Aortic smooth muscle cell (primary cell): ENCODE measurements around the gene PIF1. TPM values are rescaled to one million over a fixed set of nuclear protein-coding genes. Genes with fewer than 3 reads are reported as not detected.

Experiments used
- total RNA-seq: library from RNA; depleted of rRNA; stranded (reverse); fragments of >200 nt; gene quantifications from 2 replicates; pipeline ENCODE4 v1.2.3, GENCODE V29; 2014

Gene PIF1
- 7.5 and 8.1 TPM in 2 replicates for total RNA-seq

GRCh38 chr15:64825431-64826294, at the start of gene PIF1:
Gene PIF1 (minus strand): TSS chr15:64825647. CDS start chr15:64824335, 1,312 bp downstream.

GRCh38 chr15:64841344-64842095, 16.1 kb upstream of the PIF1 start, which contains the start of gene PLEKHO2:
Gene PLEKHO2 (plus strand): TSS chr15:64841915. CDS start chr15:64842017, 102 bp downstream.

GRCh38 chr15:64775551-64776401, 49.7 kb downstream of the PIF1 start, which contains the start of gene RBPMS2:
Gene RBPMS2 (minus strand): TSS chr15:64775589. CDS start chr15:64775319, 270 bp downstream.

Other genes starting within 250 kb of the PIF1 start
- gene RBPMS2, start 50.1 kb downstream of the PIF1 start, total RNA-seq, result under 0.01 TPM in 1 of 2 replicates, not detected in the other
- 27.9 and 29.3 TPM in 2 replicates for gene PLEKHO2, start 16.3 kb upstream of the PIF1 start, total RNA-seq
- gene ANKDD1A, start 86.3 kb upstream of the PIF1 start, total RNA-seq, result 6.7 and 7.3 TPM in 2 replicates
- 53.9 and 68.5 TPM in 2 replicates for gene SPG21, start 164.3 kb upstream of the PIF1 start, total RNA-seq
- gene MTFMT, start 204.0 kb upstream of the PIF1 start, total RNA-seq, result 9.3 and 14.3 TPM in 2 replicates
- gene SLC51B, start 219.7 kb upstream of the PIF1 start, total RNA-seq, result not detected in 2 replicates
- 0.06 TPM in 1 of 2 replicates, not detected in the other for gene RASL12, start 242.3 kb upstream of the PIF1 start, total RNA-seq